H1 (cell line): ENCODE measurements around the gene LHX5. TPM values are rescaled to one million over a fixed set of nuclear protein-coding genes. Genes with fewer than 3 reads are reported as not detected.

Experiments used
- CTCF ChIA-PET: fragments of 300-600 bp; sonication (Branson Sonifier 250); formaldehyde crosslinking; loops from one replicate; lab custom pipeline; 2021; ENCODE audit not compliant: partially characterized antibody; lab: Charles Lee
- POLR2A ChIA-PET: fragments of 300-600 bp; sonication (Branson Sonifier 250); formaldehyde crosslinking; loops from one replicate; lab custom pipeline; 2021; ENCODE audit warnings: inconsistent platforms; ENCODE audit not compliant: partially characterized antibody; lab: Charles Lee
- DNase-seq, 2 experiments: peaks; one replicate each; pipeline versions ENCODE4 v3.0.0 to v3.0.0-alpha.2; 2010 to 2022; ENCODE audit warnings: low spot score in 2 of 2, low read depth in 1 of 2, mixed read lengths in 1 of 2
- FAIRE-seq: peaks from 2 replicates; lab custom pipeline; 2011; peaks lifted over from hg19 to GRCh38; lab: Jason Lieb, UNC
- H2AFZ ChIP-seq: 2 replicates; pipeline ENCODE4 v1.8.1; 2012; ENCODE audit warnings: low read length, inconsistent platforms
- H2AK5ac ChIP-seq: 2 replicates; pipeline ENCODE4 v1.6.1; 2013; ENCODE audit warnings: low read depth, low read length
- H2BK120ac ChIP-seq: replicated peaks from 2 replicates; pipeline ENCODE3; 2013; ENCODE audit warnings: low read depth, low read length, inconsistent platforms
- H2BK12ac ChIP-seq: 2 replicates; pipeline ENCODE4 v1.6.1; 2013; ENCODE audit warnings: low read depth, low read length
- H2BK15ac ChIP-seq: 2 replicates; pipeline ENCODE4 v1.6.1; 2013; ENCODE audit warnings: low read length
- H2BK20ac ChIP-seq: 2 replicates; pipeline ENCODE4 v1.6.1; 2013; ENCODE audit warnings: low read length
- H2BK5ac ChIP-seq: 2 replicates; pipeline ENCODE4 v1.6.1; 2013; ENCODE audit warnings: low read depth, low read length
- H3K14ac ChIP-seq: 2 replicates; pipeline ENCODE4 v1.6.1; 2013; ENCODE audit warnings: inconsistent platforms; ENCODE audit not compliant: insufficient read length
- H3K18ac ChIP-seq: 2 replicates; pipeline ENCODE4 v1.6.1; 2013; ENCODE audit warnings: low read length; ENCODE audit errors: extremely low read depth
- H3K23ac ChIP-seq: 2 replicates; pipeline ENCODE4 v1.6.1; 2013; ENCODE audit warnings: inconsistent platforms; ENCODE audit not compliant: insufficient read length
- H3K23me2 ChIP-seq: 2 replicates; pipeline ENCODE4 v1.6.1; 2013; ENCODE audit warnings: low read depth, low read length
- H3K27ac ChIP-seq: 2 replicates; pipeline ENCODE4 v1.6.1; 2011; ENCODE audit warnings: low read depth, low read length, inconsistent platforms
- H3K27me3 ChIP-seq, 4 experiments: replicated peaks in 1 of 4; 1 replicate in 1 of 4; 2 replicates in 3 of 4; pipeline versions ENCODE4 v1.6.1 to v1.8.1; 2011 to 2013; ENCODE audit warnings: low read length in 3 of 4, mild to moderate bottlenecking in 3 of 4, inconsistent platforms in 2 of 4, mixed read lengths in 2 of 4, moderate library complexity in 1 of 4; ENCODE audit not compliant: control insufficient read depth in 3 of 4, insufficient read depth in 3 of 4; ENCODE audit errors: extremely low read depth in 1 of 4
- H3K36me3 ChIP-seq, 4 experiments: 2 replicates each; pipeline versions ENCODE4 v1.6.1 to v1.8.1; 2011 to 2013; ENCODE audit warnings: mild to moderate bottlenecking in 4 of 4, low read length in 3 of 4, moderate library complexity in 2 of 4, control low read depth in 1 of 4, inconsistent platforms in 1 of 4; ENCODE audit not compliant: insufficient read depth in 4 of 4, control insufficient read depth in 2 of 4
- H3K4ac ChIP-seq: replicated peaks from 2 replicates; pipeline ENCODE3; 2013; ENCODE audit warnings: low read length, low read depth, mixed read lengths, inconsistent platforms; ENCODE audit not compliant: insufficient read length
- H3K4me1 ChIP-seq, 4 experiments: replicated peaks in 1 of 4; 1 replicate in 1 of 4; 2 replicates in 3 of 4; pipeline versions ENCODE4 v1.6.1 to v1.8.1; 2011 to 2013; ENCODE audit warnings: low read length in 3 of 4, inconsistent platforms in 2 of 4, mixed read lengths in 1 of 4; ENCODE audit not compliant: insufficient read depth in 4 of 4, control insufficient read depth in 3 of 4
- H3K4me2 ChIP-seq, 2 experiments: 2 replicates each; pipeline versions ENCODE4 v1.6.1 to v1.8.1; 2011 to 2013; ENCODE audit warnings: low read depth in 2 of 2, low read length in 2 of 2, control low read depth in 1 of 2, inconsistent platforms in 1 of 2, mild to moderate bottlenecking in 1 of 2; ENCODE audit not compliant: insufficient read depth in 1 of 2
- H3K4me3 ChIP-seq, 4 experiments: fragments of 200-600, 300-600 bp in 1 of 4; sonication (generic), shearing (Covaris generic), sonication (Bioruptor Twin) in 1 of 4; 2 replicates each; pipeline versions ENCODE4 v1.5.1 to v1.8.1; 2011 to 2016; ENCODE audit warnings: low read length in 4 of 4, low read depth in 3 of 4, control low read depth in 2 of 4, inconsistent platforms in 2 of 4, mild to moderate bottlenecking in 2 of 4, mixed read lengths in 1 of 4, moderate library complexity in 1 of 4; ENCODE audit not compliant: insufficient read depth in 2 of 4; ENCODE audit errors: extremely low read depth in 1 of 4
- H3K56ac ChIP-seq: replicated peaks from 2 replicates; pipeline ENCODE3; 2013; ENCODE audit warnings: low read depth, mild to moderate bottlenecking, mixed read lengths, low read length, inconsistent platforms; ENCODE audit not compliant: insufficient read length
- H3K79me1 ChIP-seq: 2 replicates; pipeline ENCODE4 v1.6.1; 2013; ENCODE audit warnings: low read depth, low read length, control low read depth
- H3K79me2 ChIP-seq, 2 experiments: 2 replicates each; pipeline versions ENCODE4 v1.6.1 to v1.8.1; 2012 to 2013; ENCODE audit warnings: low read length in 2 of 2, mild to moderate bottlenecking in 2 of 2, inconsistent platforms in 1 of 2; ENCODE audit not compliant: insufficient read depth in 2 of 2, control insufficient read depth in 1 of 2
- H3K9ac ChIP-seq, 4 experiments: replicated peaks in 1 of 4; 1 replicate in 1 of 4; 2 replicates in 3 of 4; pipeline versions ENCODE4 v1.6.1 to v1.8.1; 2011 to 2013; ENCODE audit warnings: low read depth in 3 of 4, low read length in 3 of 4, control low read depth in 2 of 4, mild to moderate bottlenecking in 2 of 4, moderate library complexity in 2 of 4, inconsistent platforms in 1 of 4; ENCODE audit errors: extremely low read depth in 1 of 4
- H3K9me3 ChIP-seq, 2 experiments: 2 replicates each; pipeline versions ENCODE4 v1.6.1 to v1.8.1; 2012 to 2013; ENCODE audit warnings: mild to moderate bottlenecking in 2 of 2, moderate library complexity in 2 of 2, control low read depth in 1 of 2, inconsistent platforms in 1 of 2, low read depth in 1 of 2, low read length in 1 of 2, mixed read lengths in 1 of 2; ENCODE audit not compliant: insufficient read depth in 2 of 2
- H4K20me1 ChIP-seq, 2 experiments: replicated peaks in 1 of 2; 2 replicates each; pipeline versions ENCODE3 to v1.8.1; 2011 to 2013; ENCODE audit warnings: inconsistent platforms in 2 of 2, low read length in 2 of 2, mild to moderate bottlenecking in 1 of 2; ENCODE audit not compliant: insufficient read depth in 2 of 2, control insufficient read depth in 1 of 2
- H4K5ac ChIP-seq: 2 replicates; pipeline ENCODE4 v1.6.1; 2013; ENCODE audit warnings: low read length, low read depth, mixed read lengths, inconsistent platforms; ENCODE audit not compliant: insufficient read length
- H4K8ac ChIP-seq: 2 replicates; pipeline ENCODE4 v1.8.0; 2013; ENCODE audit warnings: mild to moderate bottlenecking, moderate library complexity, low read length, inconsistent platforms; ENCODE audit not compliant: insufficient read depth; ENCODE audit errors: extremely low read depth
- H4K91ac ChIP-seq: replicated peaks from 2 replicates; pipeline ENCODE3; 2013; ENCODE audit warnings: low read length, mixed read lengths, inconsistent platforms; ENCODE audit not compliant: insufficient read length
- BRCA1 ChIP-seq: IDR thresholded peaks from 2 replicates; pipeline ENCODE4 v1.6.1; 2012; ENCODE audit warnings: low read depth, low read length, improper control_type of control experiment
- CHD1 ChIP-seq: IDR thresholded peaks from 2 replicates; pipeline ENCODE4 v1.6.1; 2012; ENCODE audit warnings: low read depth, low read length, improper control_type of control experiment
- NANOG ChIP-seq: IDR thresholded peaks from 2 replicates; pipeline ENCODE4 v1.6.1; 2011; ENCODE audit warnings: low read length, low read depth, mild to moderate bottlenecking, inconsistent platforms; ENCODE audit not compliant: insufficient read depth, poor library complexity, severe bottlenecking
- RFX5 ChIP-seq: IDR thresholded peaks from 2 replicates; pipeline ENCODE4 v1.6.1; 2011; ENCODE audit warnings: low read depth, low read length, improper control_type of control experiment, borderline replicate concordance
- SIRT6 ChIP-seq: IDR thresholded peaks from one replicate; pipeline ENCODE4 v1.7.1; 2012; ENCODE audit warnings: low read length, inconsistent platforms
- SIX5 ChIP-seq: IDR thresholded peaks from 2 replicates; pipeline ENCODE4 v1.6.1; 2011; ENCODE audit warnings: mild to moderate bottlenecking, low read depth, low read length
- SP1 ChIP-seq: IDR thresholded peaks from 2 replicates; pipeline ENCODE4 v1.6.1; 2011; ENCODE audit warnings: low read depth, low read length
- TAF1 ChIP-seq: IDR thresholded peaks from 2 replicates; pipeline ENCODE4 v1.6.1; 2011; ENCODE audit warnings: mild to moderate bottlenecking, low read depth, low read length
- TAF7 ChIP-seq: optimal IDR thresholded peaks from 2 replicates; pipeline ENCODE3; 2011; ENCODE audit warnings: low read depth, mild to moderate bottlenecking, inconsistent platforms, low read length, moderate library complexity, borderline replicate concordance
- ZNF274 ChIP-seq: IDR thresholded peaks from 2 replicates; pipeline ENCODE4 v1.7.0; 2012; ENCODE audit warnings: low read length, borderline replicate concordance; ENCODE audit errors: extremely low read depth
- WGBS, 2 experiments: shearing (Covaris generic) in 1 of 2; methylation state at CpG; one replicate each; pipeline versions ENCODE4 v1.1.6 to v1.1.7; 2013 to 2015; ENCODE audit warnings: low lambda C conversion rate in 2 of 2, mixed read lengths in 2 of 2, inconsistent platforms in 1 of 2, low coverage in 1 of 2, missing lambda C conversion rate in 1 of 2; ENCODE audit not compliant: insufficient replicate concordance in 2 of 2, insufficient coverage in 1 of 2, insufficient read length in 1 of 2; ENCODE audit errors: extremely low coverage in 1 of 2, missing lambda C conversion rate in 1 of 2; 5-methylcytosine and 5-hydroxymethylcytosine counted together
- polyA plus RNA-seq, 7 experiments: library from polyadenylated mRNA; depleted of rRNA in 3 of 7; stranded (reverse) in 5 of 7; unstranded in 2 of 7; fragments of >200 nt in 5 of 7; fragments of 200-250 nt in 2 of 7; gene quantifications; 1 replicate in 5 of 7; 2 replicates in 1 of 7; 4 replicates in 1 of 7; pipeline versions ENCODE4 v1.2.1 to v1.2.3, GENCODE V29; 2011 to 2013; ENCODE audit warnings: missing spikeins in 2 of 7, mixed read lengths in 2 of 7
- total RNA-seq: library from RNA; stranded (reverse); fragmentation: NEBNext Ultra II Directional; extraction: Animal tissue kit (Norgen Biotek cat#: 25700); gene quantifications from 2 replicates; pipeline ENCODE4 v1.2.1, GENCODE V29; 2021

Gene LHX5
- total and polyA plus RNA-seq, 2 of the 8 experiments (the other 6 are each of a cell fraction or from before 2014, with no cell fraction given), result 0.47 to 1.1 TPM

DNA sequence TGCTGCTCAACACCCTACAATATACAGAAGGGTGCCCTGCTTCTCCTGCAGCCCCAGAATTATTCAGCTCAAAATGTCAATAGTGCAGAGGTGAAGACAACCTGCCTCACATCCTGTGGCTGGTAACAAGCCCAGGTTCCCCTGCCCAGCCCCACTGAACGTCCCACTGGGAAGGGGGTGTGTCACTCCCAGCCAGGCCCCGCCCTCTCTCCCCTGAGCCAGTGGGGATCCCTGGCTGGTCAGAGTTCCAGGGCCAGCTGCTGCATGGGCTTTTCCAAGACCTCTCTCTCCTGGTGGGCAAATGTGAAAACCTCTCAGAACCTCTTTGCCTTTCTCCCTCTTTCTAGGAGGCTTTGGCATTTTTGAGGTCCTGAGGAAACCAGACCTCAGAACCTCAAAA, 13.7 kb upstream of the LHX5 start:
- H4K91ac ChIP-seq, result no peak overlapping the region
- no peaks in the 10 kb centered on the region for H4K20me1 ChIP-seq
- no peak overlapping the region for H2BK120ac ChIP-seq
- DNase-seq (peak in 1 of 2 experiments; percentile 83), FAIRE-seq (no peak)
- peak overlapping the region; percentile 65 for H3K18ac ChIP-seq
- H3K4me2 ChIP-seq, result peak overlapping the region in 1 of 2 experiments; percentile 34; a peak in 2 of 4 replicates
- no peak overlapping the region for H3K56ac ChIP-seq
- no peak overlapping the region for H2BK5ac ChIP-seq
- H2AK5ac ChIP-seq, result no peak overlapping the region
- H2BK12ac ChIP-seq, result 0 out of 2 replicates have a peak overlapping the region, but pooled peaks have one; percentile 4
- no peak overlapping the region for H2BK15ac ChIP-seq
- H2AFZ ChIP-seq, result no peak overlapping the region
- H4K8ac ChIP-seq, result no peak overlapping the region
- 14% methylated on average over 2 of the region's 2 CpGs; no CpG with 5 or more reads in 1 of the 2 experiments for WGBS, 2 experiments
- peaks cover 9 to 22% (median 12%) of the 10 kb centered on the region in 4 experiments; a peak in 5 of 7 replicates for H3K27me3 ChIP-seq
- H3K4me1 ChIP-seq, result peaks cover 4 to 24% (median 15%) of the 10 kb centered on the region in 4 experiments; a peak in 5 of 7 replicates
- H3K4me3 ChIP-seq, result no peak overlapping the region
- H3K79me2 ChIP-seq, result no peaks in the 10 kb centered on the region
- CTCF ChIA-PET, result interaction anchor here (0.7 to 5.4 kb wide), 4 partner anchors 15 to 24 kb away, joined by 3 to 23 read pairs (median 6); no protein-coding TSS in a partner anchor
- H3K23ac ChIP-seq, result no peak overlapping the region
- H3K79me1 ChIP-seq, result no peaks in the 10 kb centered on the region
- POLR2A ChIA-PET, result no interaction called here
- no peak overlapping the region for H3K9ac ChIP-seq
- no peaks in the 10 kb centered on the region for H3K36me3 ChIP-seq
- no peaks in the 10 kb centered on the region for H3K23me2 ChIP-seq
- H3K9me3 ChIP-seq, result no peaks in the 10 kb centered on the region
- no peak overlapping the region for H3K27ac ChIP-seq
- no peak overlapping the region for H3K4ac ChIP-seq
- H4K5ac ChIP-seq, result no peak overlapping the region
- H2BK20ac ChIP-seq, result peak overlapping the region; percentile 26; the same call in 1 of the 2 replicates
- H3K14ac ChIP-seq, result no peak overlapping the region
- TF ChIP-seq ZNF274 (no peak), RFX5 (no peak), SIRT6 (no peak), SIX5 (no peak), NANOG (no peak), TAF7 (no peak), BRCA1 (no peak), CHD1 (no peak), SP1 (no peak), TAF1 (no peak)
